HG03432 (cell line): ENCODE measurements around the gene INPP4A.

ENCODE experiments used
- ATAC-seq: cut with Tn5 transposase; IDR thresholded peaks from one replicate; pipeline ENCODE4 v1.9.1; 2021; ENCODE audit warnings: mild to moderate bottlenecking, moderate library complexity; ENCODE audit not compliant: unreplicated experiment

The INPP4A gene

GRCh38 chr2:98473995-98474780, 29.5 kb downstream of the INPP4A start:
- peak; percentile 38 for ATAC-seq

- ATAC-seq: no peak
These were observed 30.4 kb downstream of the INPP4A start for GRCh38 chr2:98474979-98475632.

GRCh38 chr2:98476192-98476868, 31.7 kb downstream of the INPP4A start:
- ATAC-seq: peak; percentile 44

- no peak for ATAC-seq
These were observed 32.4 kb downstream of the INPP4A start for GRCh38 chr2:98477036-98477435.

- ATAC-seq: no peak
These were observed 32.8 kb downstream of the INPP4A start for GRCh38 chr2:98477506-98477905.

- ATAC-seq: no peak
These were observed 33.5 kb downstream of the INPP4A start for GRCh38 chr2:98478088-98478551.

- no peak for ATAC-seq
These were observed 34.2 kb downstream of the INPP4A start for GRCh38 chr2:98478907-98479306.

- no peak for ATAC-seq
These were observed 34.7 kb downstream of the INPP4A start for GRCh38 chr2:98479371-98479770.

- peak; percentile 43 for ATAC-seq
These were observed 35.4 kb downstream of the INPP4A start for GRCh38 chr2:98479959-98480524.

GRCh38 chr2:98480598-98480997, 35.9 kb downstream of the INPP4A start:
- no peak for ATAC-seq

- no peak for ATAC-seq
These were observed 37.7 kb downstream of the INPP4A start for GRCh38 chr2:98482362-98482761.

- ATAC-seq: peak; percentile 62
These were observed 38.7 kb downstream of the INPP4A start for GRCh38 chr2:98483257-98483861.

GRCh38 chr2:98484121-98484557, 39.5 kb downstream of the INPP4A start:
- no peak for ATAC-seq

- ATAC-seq: no peak
These were observed 40.2 kb downstream of the INPP4A start for GRCh38 chr2:98484652-98485452.

- no peak for ATAC-seq
These were observed 40.7 kb downstream of the INPP4A start for GRCh38 chr2:98485453-98485755.

- ATAC-seq: no peak
These were observed 41.8 kb downstream of the INPP4A start for GRCh38 chr2:98486374-98486981.

- no peak for ATAC-seq
These were observed 42.6 kb downstream of the INPP4A start for GRCh38 chr2:98487101-98487805.

- peak; percentile 60 for ATAC-seq
These were observed 43.1 kb downstream of the INPP4A start for GRCh38 chr2:98487806-98488189.

GRCh38 chr2:98488252-98488651, 43.6 kb downstream of the INPP4A start:
- no peak for ATAC-seq
